Bone marrow (tissue), 2 donors: ENCODE measurements around the gene BEND6.
"Not testable (repeated sequence)": the region's sequence is repeated elsewhere in the genome, so short reads cannot be mapped to it uniquely, and the experiment has no call there.

Experiments used
- DNase-seq, 2 donors: peaks; one replicate each; lab custom pipeline; 2025; lab: John Stamatoyannopoulos, UW

BEND6 gene

DNA sequence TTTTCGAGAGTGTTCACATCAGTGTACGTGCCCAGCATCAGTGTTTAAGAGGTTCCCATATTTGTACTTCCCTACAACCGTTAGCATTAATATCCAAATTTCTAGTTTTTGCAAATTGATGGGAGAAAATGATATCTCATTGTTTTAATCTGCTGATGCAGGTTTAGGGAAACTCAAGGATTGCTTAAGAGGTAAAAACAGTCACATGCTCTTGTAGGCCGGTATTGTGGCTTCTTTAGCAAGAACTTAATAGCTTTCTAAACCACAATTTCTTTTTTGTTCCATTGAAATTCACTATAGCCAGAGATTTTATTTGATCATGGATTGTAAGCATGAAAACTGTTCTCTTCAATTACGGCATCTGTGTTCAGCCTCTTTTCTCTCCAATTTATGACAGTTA lies 29.5 kb downstream of the BEND6 start:
- no peak for DNase-seq

DNA sequence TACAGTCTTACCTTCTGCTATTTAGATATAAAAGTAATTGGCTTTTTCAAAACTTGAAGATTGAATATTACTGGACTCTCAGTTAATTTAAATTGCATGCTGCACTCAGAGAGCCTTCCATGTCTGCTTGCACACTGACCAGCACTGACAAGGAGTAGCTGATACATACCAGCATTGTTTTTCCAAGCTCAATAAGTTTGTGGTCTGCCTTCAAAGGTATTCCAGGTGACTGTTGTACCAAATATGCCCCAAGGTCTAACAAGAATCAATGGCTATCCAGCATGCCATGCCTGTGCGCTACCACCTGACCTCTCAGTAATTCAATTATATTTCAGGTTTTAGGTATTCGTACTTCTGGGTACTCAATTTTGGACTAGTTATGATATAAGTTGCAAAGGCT lies 30.0 kb downstream of the BEND6 start:
- no peak for DNase-seq

DNA sequence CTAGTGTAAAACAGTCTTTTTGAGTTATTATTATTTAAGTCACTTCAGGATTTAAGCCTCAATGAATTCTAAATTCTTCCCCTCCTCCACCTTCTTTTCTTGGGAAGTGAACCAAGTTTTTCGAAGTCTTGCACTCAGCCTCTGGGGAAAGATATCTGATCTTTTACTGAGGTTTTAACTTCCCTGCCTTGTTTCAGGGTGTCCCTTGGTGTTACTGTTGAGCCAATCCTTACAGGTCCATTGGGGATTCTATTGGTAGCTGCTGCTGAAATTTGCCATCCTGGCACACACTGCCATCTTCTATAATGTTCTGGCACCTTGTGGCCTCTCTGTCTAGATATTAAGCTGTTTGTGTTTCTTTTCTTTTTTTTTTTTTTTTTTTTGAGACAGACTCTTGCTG lies 31.7 kb downstream of the BEND6 start:
- no peak for DNase-seq

DNA sequence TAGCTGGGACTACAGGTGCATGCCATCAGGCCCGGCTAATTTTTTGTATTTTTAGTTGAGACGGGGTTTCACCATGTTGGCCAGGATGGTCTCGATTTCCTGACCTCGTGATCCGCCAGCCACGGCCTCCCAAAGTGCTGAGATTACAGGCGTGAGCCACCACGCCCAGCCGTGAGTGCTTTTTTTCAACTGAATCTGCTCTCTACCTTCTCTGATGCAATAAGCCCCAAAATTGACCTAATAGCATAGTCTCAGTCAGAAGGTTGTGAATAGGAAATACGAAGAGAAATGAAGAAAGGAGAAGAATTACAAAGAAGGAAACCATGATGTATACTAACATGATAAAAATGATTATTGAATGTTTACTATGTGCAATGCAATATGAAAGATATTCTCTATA lies 33.2 kb downstream of the BEND6 start:
- DNase-seq = no peak

DNA sequence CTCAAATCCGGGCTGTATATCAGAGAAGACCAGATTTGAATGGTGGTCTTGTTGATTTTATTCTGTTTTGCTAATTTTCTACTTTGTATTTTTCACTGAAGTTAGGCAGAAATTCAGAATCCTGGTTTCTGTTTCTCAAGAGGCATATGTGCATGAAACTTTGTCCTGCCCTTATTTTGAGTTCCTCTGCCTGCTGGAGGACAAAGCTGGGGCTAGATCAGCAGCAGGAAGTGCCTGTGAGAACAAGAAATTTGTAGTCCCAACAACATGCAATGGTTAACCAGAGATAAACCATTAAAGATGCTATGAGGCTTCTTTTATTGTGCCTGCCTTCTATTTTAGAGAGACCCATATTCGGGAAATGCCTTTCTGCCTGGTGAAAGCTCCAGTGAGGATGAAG lies 37.1 kb downstream of the BEND6 start:
- no peak for DNase-seq

DNA sequence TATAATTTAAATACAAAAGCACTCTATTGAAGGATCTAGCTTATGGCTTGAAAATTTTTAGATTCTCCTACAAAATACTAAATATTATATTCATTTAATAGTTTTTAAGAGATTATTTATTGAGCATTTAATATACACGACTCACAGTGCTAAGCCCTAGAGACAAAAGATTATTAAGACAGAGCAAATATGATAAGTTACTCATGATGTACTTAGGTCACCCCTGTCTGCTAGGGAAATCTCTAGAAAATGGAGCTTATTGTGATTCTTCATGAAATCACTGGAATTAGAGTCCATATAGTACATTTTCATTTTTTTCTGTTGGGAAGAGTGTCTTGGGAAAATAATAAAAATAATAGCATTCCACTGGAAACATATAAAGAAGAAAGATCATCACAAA lies 37.8 kb downstream of the BEND6 start:
- no peak for DNase-seq

DNA sequence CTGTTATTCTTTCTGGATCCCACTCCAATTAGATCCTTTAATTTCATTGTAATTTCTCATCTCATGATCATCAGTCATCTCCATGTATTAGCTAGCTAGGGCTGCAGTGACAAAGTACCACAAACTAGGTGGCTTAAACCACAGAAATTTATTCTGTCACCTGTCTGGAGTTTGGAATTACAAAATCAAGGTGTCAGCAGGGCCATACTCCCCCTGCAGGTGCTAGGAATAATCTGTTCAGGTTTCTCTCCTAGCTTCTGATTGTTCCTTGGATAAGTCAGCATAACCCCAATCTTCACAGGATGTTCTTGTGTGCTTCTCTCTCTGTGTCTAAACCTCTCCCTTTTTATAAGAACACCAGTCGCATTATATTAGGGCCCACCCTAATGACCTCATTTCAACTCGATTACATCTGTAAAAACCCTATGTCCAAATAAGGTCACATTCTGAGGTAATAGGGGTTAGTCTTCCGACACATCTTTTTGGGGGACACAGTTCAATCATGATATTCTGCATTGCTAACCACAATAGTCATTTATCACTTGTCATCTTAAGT lies 40.5 kb downstream of the BEND6 start:
- no peak for DNase-seq

DNA sequence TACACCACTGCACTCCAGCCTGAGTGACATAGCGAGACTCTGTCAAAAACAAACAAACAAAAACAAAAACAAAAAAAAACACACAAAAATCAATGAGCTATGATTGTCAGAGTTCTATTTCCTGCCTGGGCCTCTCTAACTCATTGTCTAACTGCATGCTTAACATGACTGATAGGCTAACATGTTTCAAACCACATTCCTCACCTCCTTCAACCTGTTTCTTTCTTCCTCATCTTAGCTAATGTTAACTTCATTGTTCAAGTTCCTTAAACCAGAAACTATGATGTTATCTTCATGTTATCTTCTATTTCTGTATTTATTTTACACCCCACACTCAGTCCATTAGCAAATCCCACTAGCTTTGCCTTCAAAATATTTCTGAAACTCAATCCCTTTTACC lies 41.5 kb downstream of the BEND6 start:
- no peak for DNase-seq

DNA sequence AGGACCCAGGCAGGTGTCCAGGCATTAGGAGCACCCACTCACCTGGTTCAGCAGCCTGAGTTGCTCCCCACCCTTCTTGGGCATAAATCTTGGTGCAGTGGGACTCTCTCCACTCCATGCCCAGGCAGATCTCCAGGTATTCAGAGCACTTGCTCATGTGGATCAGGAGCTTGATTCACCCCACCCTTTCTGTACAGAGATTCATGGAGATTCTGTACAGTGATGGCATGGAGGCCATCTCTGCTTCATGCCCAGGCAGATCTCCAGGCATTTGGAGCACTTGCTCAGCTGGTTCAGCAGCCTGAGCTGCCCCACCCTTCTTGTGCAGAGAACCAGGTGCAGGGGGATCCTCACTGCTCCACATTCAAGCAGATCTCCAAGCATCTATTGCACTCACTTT lies 44.1 kb downstream of the BEND6 start:
- DNase-seq = no peak

DNA sequence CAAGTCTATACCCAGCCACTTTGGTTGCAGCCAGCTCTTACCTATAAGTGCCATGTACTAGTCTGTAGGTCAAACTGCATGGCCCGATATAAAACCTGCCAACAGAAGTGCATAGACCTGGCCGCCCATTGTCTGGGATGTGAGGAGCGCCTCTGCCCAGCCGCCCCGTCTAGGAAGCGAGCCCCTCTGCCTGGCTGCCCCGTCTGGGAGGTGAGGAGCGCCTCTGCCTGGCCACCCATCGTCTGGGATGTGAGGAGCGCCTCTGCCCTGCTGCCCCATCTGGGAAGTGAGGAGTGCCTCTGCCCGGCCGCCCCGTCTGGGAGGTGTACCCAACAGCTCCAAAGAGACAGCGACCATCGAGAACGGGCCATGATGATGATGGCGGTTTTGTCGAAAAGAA lies 44.8 kb downstream of the BEND6 start:
- not testable (repeated sequence) for DNase-seq

DNA sequence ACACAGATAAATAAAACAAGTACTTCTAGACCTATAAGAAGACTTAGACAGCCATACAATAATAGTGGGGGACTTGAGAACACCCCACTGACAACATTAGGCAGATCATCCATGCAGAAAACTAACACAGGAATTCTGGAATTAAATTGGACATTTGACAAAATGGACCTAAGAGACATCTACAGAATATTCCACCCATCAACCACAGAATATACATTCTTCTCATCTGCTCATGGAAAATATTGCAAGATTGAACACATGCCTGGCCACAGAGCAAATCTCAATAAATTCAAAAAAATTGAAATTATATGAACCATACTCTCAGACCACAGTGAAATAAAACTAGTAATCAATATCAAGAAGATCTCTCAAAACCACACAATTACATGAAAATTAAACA lies 47.3 kb downstream of the BEND6 start:
- no peak for DNase-seq

DNA sequence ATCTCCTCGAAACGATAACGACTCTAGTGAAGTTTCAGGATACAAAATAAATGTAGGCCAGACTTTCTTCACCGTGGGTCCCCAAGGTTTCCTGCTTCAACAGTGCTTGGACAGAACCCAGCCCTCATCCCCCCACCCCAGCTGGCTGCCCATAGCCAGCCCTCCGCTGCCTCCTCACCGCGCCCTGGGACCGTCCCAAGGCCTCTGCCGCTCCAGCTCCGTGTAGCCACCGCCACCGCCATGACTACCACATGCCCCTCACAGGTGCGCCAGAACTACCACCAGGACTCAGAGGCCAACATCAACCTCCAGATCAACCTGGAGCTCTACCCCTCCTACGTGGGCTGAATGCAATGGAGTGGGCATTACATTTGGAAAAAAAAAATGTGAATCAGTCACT lies 49.4 kb downstream of the BEND6 start:
- no peak for DNase-seq

DNA sequence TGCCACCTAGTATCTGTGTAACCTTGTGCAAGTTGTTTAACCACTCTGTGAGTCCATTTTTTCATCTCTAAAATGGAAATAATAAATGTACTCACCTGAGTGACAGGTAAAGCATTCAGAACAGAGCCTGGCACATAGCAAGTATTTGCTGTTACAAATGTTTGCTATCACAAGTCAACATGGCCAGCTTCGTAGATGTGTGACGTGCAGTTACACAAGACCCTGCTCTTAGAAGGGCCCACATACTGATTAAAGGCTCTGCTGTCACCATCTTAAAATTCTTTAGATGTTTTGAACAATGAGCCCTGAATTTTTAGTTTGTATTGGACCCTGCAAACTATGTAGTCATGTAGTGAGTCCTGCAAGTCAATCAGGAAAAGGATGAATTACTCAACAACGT lies 51.2 kb downstream of the BEND6 start:
- DNase-seq = no peak

DNA sequence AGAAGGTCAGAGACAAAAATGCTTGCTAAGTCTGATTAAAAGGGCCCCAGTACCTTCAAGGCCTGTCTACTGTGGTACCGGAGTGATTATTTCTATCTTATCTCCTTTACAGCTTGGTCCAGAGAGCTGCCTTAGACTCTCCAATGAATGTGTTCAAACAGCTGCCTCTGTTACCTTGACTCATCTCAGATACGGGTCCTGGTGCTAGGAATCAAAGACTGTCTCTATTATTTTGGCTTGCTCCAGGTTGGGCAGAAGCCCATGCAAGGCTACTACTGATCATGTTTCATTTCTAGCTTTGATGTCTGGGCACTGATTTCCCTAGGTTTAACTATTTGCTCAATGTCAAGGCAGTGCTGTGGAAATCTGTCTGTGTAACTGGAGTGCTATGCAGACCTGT lies 53.2 kb downstream of the BEND6 start:
- DNase-seq = not testable (repeated sequence)

DNA sequence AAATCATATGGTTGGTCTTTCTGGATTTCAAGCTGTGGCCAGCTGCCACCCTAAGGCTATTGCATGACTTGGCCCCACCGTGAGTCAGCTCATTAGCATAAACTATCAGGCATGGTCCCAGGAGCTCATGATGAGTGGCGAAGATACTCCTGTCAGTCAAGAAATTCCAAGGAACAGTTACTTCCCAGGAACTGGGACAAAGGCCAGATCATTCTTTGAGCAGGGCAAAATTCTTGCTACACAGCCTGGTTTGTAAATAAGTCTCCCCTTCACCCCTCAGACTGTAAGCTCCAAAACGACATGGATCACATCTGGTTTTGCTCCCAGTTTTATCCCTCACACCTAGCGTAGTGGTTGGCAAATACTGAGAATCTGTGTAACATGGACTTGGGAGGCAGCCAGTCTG lies 58.6 kb downstream of the BEND6 start:
- DNase-seq = no peak

DNA sequence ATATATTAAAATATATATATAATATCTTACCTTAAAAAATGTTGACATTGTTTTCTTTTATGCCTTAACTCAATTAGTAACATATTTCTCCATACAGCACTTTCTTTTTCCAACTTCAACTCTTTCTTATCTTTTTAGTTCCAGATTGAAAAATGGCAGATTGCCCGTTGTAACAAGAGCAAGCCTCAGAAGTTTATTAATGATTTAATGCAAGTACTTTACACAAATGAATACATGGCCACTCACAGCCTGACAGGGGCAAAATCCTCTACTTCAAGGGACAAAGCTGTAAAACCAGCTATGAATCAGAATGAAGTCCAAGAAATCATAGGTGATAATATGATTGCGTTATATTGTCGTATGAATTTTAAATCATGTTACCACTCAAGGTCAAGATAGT lies 62.2 kb downstream of the BEND6 start:
- DNase-seq = no peak

DNA sequence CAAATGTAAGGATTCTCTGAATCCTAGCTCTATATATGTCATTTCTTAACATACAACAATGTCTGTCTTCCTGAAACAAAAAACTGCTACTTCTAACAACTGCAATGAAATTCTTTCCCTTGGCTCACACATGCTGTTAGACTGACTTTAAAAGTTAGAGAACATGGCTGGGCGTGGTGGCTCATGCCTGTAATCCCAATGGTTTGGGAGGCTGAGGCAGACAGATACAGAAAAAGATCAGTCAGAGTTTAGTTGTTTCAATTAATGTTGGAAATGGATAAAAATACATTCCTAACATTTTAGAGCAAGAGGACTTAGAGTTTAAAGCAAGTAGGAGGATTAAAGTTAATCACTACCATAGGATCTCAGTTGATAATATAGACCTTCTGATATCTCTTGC lies 62.9 kb downstream of the BEND6 start:
- DNase-seq = no peak

DNA sequence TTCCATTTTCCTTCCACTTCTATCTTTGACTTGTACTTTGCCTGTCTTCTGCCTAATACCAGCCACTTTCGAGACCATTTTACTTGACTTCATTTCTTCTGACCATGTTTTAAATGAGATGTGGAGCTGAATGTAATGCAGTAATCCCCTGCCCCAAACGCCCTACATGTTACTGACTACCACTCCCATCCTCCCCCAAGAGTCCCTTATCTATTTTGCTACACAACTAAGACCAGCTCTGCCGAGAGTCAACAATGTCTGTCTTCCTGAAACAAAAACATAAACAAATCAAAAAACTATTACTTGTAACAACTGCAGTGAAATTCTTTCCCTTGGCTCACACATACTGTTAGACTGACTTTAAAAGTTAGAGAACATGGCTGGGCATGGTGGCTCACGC lies 64.5 kb downstream of the BEND6 start:
- no peak for DNase-seq

DNA sequence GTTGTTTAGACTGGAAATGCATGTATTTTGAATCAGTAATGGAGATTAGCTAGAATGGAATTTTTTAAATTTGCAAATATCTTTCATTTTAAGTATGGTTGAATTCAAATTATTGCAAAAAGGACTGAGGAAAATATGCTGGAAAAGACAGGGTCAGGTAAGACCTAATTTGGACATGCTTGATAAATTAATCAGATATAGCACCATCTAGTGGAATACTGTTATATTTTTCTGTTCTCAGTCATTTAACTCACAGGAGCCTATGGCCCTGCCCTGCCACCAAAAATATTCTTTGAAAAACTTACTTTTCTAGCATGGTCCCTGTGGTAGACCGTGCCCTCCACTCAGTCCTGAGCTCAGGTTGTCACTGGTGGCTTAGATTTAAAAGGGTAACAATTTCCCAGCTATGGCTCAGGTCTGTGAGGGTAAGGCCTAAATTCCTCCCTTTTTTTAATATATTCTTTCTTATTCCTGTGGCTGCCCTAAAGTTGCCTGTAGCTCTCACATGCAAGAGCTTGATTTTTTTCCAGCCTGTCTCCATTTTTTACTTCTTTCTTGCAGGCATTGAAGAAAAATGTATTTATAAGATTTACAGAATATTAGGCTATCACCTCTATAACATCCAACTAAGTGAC lies 66.3 kb downstream of the BEND6 start:
- peak in 1 of 2 donors; percentile 6 for DNase-seq

DNA sequence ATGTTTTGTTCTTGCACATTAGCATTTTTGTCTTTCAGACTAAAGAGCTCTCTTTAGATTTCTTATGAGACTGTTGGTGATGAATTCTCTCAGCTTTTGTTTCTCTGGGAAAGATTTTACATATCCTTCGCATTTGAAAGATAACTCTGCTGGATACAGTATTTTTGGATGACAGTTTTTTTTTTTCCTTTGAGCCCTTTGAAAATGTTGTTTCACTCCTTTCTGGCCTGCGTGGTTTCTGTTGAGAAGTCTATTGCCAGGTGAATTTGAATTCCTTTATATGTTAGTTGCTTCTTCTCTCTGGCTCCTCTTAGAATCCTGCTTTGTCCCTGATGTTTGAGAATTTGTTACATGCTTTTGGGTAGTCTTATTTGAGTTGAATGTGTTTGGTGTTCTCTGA lies 69.4 kb downstream of the BEND6 start:
- DNase-seq = no peak

DNA sequence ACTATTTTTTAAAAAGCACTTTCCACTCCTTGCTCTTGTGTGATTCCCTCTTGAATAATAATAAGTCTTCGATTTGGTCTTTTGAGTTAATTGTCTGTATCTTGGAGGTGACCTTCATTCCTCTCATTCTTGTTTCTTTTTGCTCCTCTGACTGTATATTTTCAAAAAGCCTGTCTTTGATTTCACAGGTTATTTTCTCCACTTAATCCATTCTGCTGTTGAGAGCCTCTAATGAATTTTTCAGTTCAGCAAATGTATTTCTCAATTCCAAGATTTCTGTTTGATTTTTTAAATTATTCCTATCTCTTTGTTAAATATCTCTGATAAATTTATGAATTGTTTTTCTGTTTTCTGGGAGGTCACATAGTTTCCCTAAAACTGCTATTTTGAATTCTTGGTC lies 69.9 kb downstream of the BEND6 start:
- DNase-seq = no peak

DNA sequence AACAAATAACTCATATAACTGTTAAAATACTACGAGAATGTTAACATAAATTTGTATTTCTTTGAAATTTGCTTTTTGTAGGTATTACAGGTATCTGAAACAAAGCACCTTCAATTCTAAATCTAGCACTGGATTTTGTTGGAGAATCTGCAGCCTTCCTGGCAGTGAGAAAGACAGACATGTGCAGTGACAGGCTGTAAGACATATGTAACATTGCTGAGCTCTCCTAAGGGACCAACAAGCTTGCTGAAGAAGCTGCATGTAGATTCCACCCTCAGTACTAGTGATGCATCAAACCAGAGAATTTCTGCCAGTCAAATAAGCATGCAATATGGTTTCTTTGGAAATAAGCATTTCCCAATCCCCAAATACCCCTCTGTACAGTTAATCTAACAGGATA lies 71.1 kb downstream of the BEND6 start:
- no peak for DNase-seq

DNA sequence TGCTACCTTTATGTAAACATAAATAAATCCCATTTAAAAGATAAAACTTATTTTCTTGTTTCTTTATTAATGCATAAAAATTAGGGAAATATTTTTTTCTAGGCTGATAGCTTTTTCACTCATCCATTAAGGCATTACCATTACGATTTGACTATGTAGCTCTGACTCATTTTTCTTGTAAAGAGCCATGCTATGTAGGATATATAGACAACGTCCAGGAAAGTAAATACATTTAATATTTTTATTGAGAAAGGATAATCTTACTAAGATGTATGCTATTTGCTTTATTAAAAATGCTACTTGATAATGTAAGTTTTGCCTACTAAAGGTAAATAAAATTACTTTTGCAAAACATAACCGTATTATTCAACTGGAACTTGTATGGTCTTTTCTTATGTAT lies 72.4 kb downstream of the BEND6 start:
- no peak for DNase-seq

DNA sequence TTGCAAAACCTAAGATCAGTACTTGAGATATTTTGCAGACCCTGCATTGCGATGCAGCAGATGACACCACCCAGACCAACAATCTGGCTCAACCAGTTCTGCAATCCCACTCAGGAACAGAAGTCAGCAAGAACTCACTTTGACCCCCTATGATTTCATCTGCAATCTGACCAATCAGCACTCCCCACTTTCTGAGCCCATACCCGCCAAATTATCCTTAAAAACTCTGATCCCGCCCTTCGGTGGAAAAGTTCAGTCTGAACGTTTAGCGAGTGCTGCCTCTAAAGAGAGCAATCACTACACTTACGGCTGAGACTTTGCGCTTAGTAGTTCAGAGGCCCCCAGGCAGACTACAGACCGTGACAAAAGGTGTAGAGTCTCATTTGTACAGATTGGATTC lies 74.3 kb downstream of the BEND6 start:
- no peak for DNase-seq

DNA sequence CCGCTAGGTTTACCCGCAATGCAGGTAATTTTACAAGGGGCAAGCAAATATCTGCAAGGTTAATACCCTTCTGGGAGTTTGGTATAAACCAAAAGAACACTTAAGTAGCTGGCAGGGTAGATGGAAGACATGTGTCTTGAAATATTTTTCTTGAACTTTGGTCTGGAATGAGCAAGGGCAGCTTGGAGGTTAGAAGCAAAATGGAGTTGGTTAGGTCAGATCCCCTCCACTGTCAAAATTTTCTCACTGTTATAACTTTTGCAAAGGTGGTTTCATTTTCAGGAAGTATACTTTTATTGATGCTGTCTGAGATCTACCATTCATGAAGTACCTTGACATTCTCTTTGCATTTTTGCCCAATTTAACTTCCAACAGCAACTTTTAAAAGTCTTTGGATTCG lies 78.3 kb downstream of the BEND6 start:
- DNase-seq = no peak
